HG02884 (cell line): Measurements from ENCODE around the gene DNAH1.
A peak's percentile ranks its signal among the peaks of the same experiment; 100 is the strongest.

ENCODE experiments used
- ATAC-seq: cut with Tn5 transposase; IDR thresholded peaks from one replicate; pipeline ENCODE4 v1.9.1; 2021; ENCODE audit warnings: mild to moderate bottlenecking, moderate library complexity; ENCODE audit not compliant: unreplicated experiment

DNAH1 gene

GRCh38 chr3:52310861-52311575, 5.1 kb upstream of the DNAH1 start:
- ATAC-seq, result peak; percentile 39

GRCh38 chr3:52311576-52312119, 4.5 kb upstream of the DNAH1 start:
- ATAC-seq, result no peak

GRCh38 chr3:52313188-52313773, 2.8 kb upstream of the DNAH1 start:
- ATAC-seq, result no peak

GRCh38 chr3:52313774-52314188, 2.3 kb upstream of the DNAH1 start:
- peak; percentile 82 for ATAC-seq

- ATAC-seq, result no peak
Observed at GRCh38 chr3:52314489-52314888, 1.6 kb upstream of the DNAH1 start.

- no peak for ATAC-seq
Observed at GRCh38 chr3:52315006-52315405, 1.1 kb upstream of the DNAH1 start.

- no peak for ATAC-seq
Observed at GRCh38 chr3:52317208-52318000, 1.3 kb downstream of the DNAH1 start.

- no peak for ATAC-seq
Observed at GRCh38 chr3:52318186-52318816, 2.2 kb downstream of the DNAH1 start.

- no peak for ATAC-seq
Observed at GRCh38 chr3:52319921-52320595, 3.9 kb downstream of the DNAH1 start.

- no peak for ATAC-seq
Observed at GRCh38 chr3:52321481-52321880, 5.4 kb downstream of the DNAH1 start.

- ATAC-seq, result no peak
Observed at GRCh38 chr3:52322466-52322865, 6.3 kb downstream of the DNAH1 start.

GRCh38 chr3:52323526-52324295, 7.6 kb downstream of the DNAH1 start:
- ATAC-seq, result no peak

- ATAC-seq, result no peak
Observed at GRCh38 chr3:52324676-52325075, 8.6 kb downstream of the DNAH1 start.

GRCh38 chr3:52325686-52326085, 9.6 kb downstream of the DNAH1 start:
- no peak for ATAC-seq

GRCh38 chr3:52326976-52327375, 10.9 kb downstream of the DNAH1 start:
- ATAC-seq, result no peak

- no peak for ATAC-seq
Observed at GRCh38 chr3:52327486-52328290, 11.6 kb downstream of the DNAH1 start.

GRCh38 chr3:52328536-52329080, 12.5 kb downstream of the DNAH1 start:
- no peak for ATAC-seq

- ATAC-seq, result no peak
Observed at GRCh38 chr3:52330194-52330805, 14.2 kb downstream of the DNAH1 start.
